H9 (cell line): Measurements from ENCODE around the gene SNTG2. TPM values are rescaled to one million over a fixed set of nuclear protein-coding genes. Genes with fewer than 3 reads are reported as not detected.

Experiments
- DNase-seq: peaks from one replicate; pipeline ENCODE4 v3.0.0-alpha.2; 2017
- H2AFZ ChIP-seq: one replicate; pipeline ENCODE4 v1.6.1; 2013; ENCODE audit warnings: mild to moderate bottlenecking, low read length, control low read depth, moderate library complexity
- H2AK5ac ChIP-seq: 2 replicates; pipeline ENCODE4 v1.6.1; 2013; ENCODE audit warnings: low read length, control low read depth, mixed read lengths; ENCODE audit not compliant: insufficient read length
- H2BK120ac ChIP-seq: one replicate; pipeline ENCODE4 v1.6.1; 2013; ENCODE audit warnings: low read depth, mild to moderate bottlenecking, low read length, control low read depth, inconsistent platforms; ENCODE audit not compliant: poor library complexity, severe bottlenecking
- H2BK12ac ChIP-seq: 2 replicates; pipeline ENCODE4 v1.6.1; 2013; ENCODE audit warnings: low read length, control low read depth, mixed read lengths, low read depth; ENCODE audit not compliant: insufficient read length
- H2BK15ac ChIP-seq: 2 replicates; pipeline ENCODE4 v1.6.1; 2013; ENCODE audit warnings: low read depth, low read length, control low read depth
- H2BK20ac ChIP-seq: one replicate; pipeline ENCODE4 v1.6.1; 2013; ENCODE audit warnings: low read depth, mild to moderate bottlenecking, low read length, control low read depth, inconsistent platforms; ENCODE audit not compliant: poor library complexity, severe bottlenecking
- H2BK5ac ChIP-seq: 2 replicates; pipeline ENCODE4 v1.6.1; 2013; ENCODE audit warnings: low read length, control low read depth, mixed read lengths; ENCODE audit not compliant: insufficient read length
- H3K14ac ChIP-seq: 2 replicates; pipeline ENCODE4 v1.6.1; 2013; ENCODE audit warnings: low read length, control low read depth; ENCODE audit not compliant: insufficient read depth
- H3K18ac ChIP-seq: 2 replicates; pipeline ENCODE4 v1.6.1; 2013; ENCODE audit warnings: low read depth, mild to moderate bottlenecking, mixed read lengths, low read length, control low read depth; ENCODE audit not compliant: insufficient read length
- H3K23ac ChIP-seq: 2 replicates; pipeline ENCODE4 v1.6.1; 2013; ENCODE audit warnings: low read length, control low read depth, mixed read lengths, low read depth; ENCODE audit not compliant: insufficient read length
- H3K23me2 ChIP-seq: 2 replicates; pipeline ENCODE4 v1.6.1; 2013; ENCODE audit warnings: low read depth, mild to moderate bottlenecking, mixed read lengths, low read length, control low read depth; ENCODE audit not compliant: insufficient read length, poor library complexity, severe bottlenecking
- H3K27ac ChIP-seq: 2 replicates; pipeline ENCODE4 v1.5.1; 2013; ENCODE audit warnings: low read length, control low read depth, mixed read lengths, low read depth; ENCODE audit not compliant: insufficient read length
- H3K27me3 ChIP-seq: 2 replicates; pipeline ENCODE4 v1.6.1; 2013; ENCODE audit warnings: low read length, control low read depth, inconsistent platforms; ENCODE audit not compliant: insufficient read depth
- H3K4ac ChIP-seq: 2 replicates; pipeline ENCODE4 v1.6.1; 2013; ENCODE audit warnings: low read depth, mild to moderate bottlenecking, control low read depth, inconsistent platforms, low read length, moderate library complexity
- H3K4me1 ChIP-seq: 2 replicates; pipeline ENCODE4 v1.6.1; 2013; ENCODE audit warnings: low read length, control low read depth, inconsistent platforms; ENCODE audit not compliant: insufficient read depth
- H3K4me2 ChIP-seq: 2 replicates; pipeline ENCODE4 v1.6.1; 2013; ENCODE audit warnings: low read length, control low read depth, mixed read lengths; ENCODE audit not compliant: insufficient read length, insufficient read depth
- H3K56ac ChIP-seq: 2 replicates; pipeline ENCODE4 v1.6.1; 2013; ENCODE audit warnings: low read depth, mild to moderate bottlenecking, mixed read lengths, low read length, control low read depth; ENCODE audit not compliant: insufficient read length
- H3K79me1 ChIP-seq: 2 replicates; pipeline ENCODE4 v1.6.1; 2013; ENCODE audit warnings: low read depth, mild to moderate bottlenecking, moderate library complexity, low read length, control low read depth, inconsistent platforms; ENCODE audit not compliant: insufficient read depth, poor library complexity, severe bottlenecking
- H3K79me2 ChIP-seq: 2 replicates; pipeline ENCODE4 v1.6.1; 2013; ENCODE audit warnings: low read length, control low read depth, inconsistent platforms; ENCODE audit not compliant: insufficient read depth
- H3K9ac ChIP-seq: 2 replicates; pipeline ENCODE4 v1.6.1; 2013; ENCODE audit warnings: low read length, control low read depth, mixed read lengths; ENCODE audit not compliant: insufficient read length; ENCODE audit errors: extremely low read depth
- H3K9me3 ChIP-seq: one replicate; pipeline ENCODE4 v1.6.1; 2013; ENCODE audit warnings: low read depth, low read length, inconsistent platforms; ENCODE audit not compliant: control insufficient read depth
- H3T11ph ChIP-seq: one replicate; pipeline ENCODE4 v1.6.1; 2013; ENCODE audit warnings: mild to moderate bottlenecking, low read length, control low read depth, inconsistent platforms
- H4K20me1 ChIP-seq: one replicate; pipeline ENCODE4 v1.6.1; 2013; ENCODE audit not compliant: control insufficient read depth, insufficient read length, insufficient read depth
- H4K5ac ChIP-seq: 2 replicates; pipeline ENCODE4 v1.6.1; 2013; ENCODE audit warnings: low read depth, mild to moderate bottlenecking, mixed read lengths, low read length, control low read depth; ENCODE audit not compliant: insufficient read length
- H4K8ac ChIP-seq: replicated peaks from 2 replicates; pipeline ENCODE4 v1.6.1; 2013; ENCODE audit warnings: low read length, control low read depth, mixed read lengths, low read depth; ENCODE audit not compliant: insufficient read length
- H4K91ac ChIP-seq: 2 replicates; pipeline ENCODE4 v1.6.1; 2013; ENCODE audit warnings: low read depth, mild to moderate bottlenecking, moderate library complexity, mixed read lengths, low read length, control low read depth; ENCODE audit not compliant: insufficient read length
- H3K27ac Mint-ChIP-seq, 3 experiments: 2 replicates in 2 of 3; 3 replicates in 1 of 3; pipeline ENCODE4 v1.8.0; 2020 to 2021; ENCODE audit warnings: mixed read lengths in 3 of 3, mild to moderate bottlenecking in 1 of 3, moderate library complexity in 1 of 3
- H3K27me3 Mint-ChIP-seq: 2 replicates; pipeline ENCODE4 v1.8.0; 2021; ENCODE audit warnings: low read depth, mild to moderate bottlenecking, moderate library complexity, mixed read lengths
- H3K36me3 Mint-ChIP-seq, 3 experiments: 2 replicates in 2 of 3; 3 replicates in 1 of 3; pipeline ENCODE4 v1.8.0; 2020 to 2021; ENCODE audit warnings: low read depth in 3 of 3, mixed read lengths in 3 of 3; ENCODE audit not compliant: insufficient read depth in 1 of 3
- H3K4me1 Mint-ChIP-seq, 2 experiments: 2 replicates each; pipeline ENCODE4 v1.8.0; 2020; ENCODE audit warnings: mixed read lengths in 2 of 2
- H3K4me3 Mint-ChIP-seq, 2 experiments: 2 replicates in 1 of 2; 3 replicates in 1 of 2; pipeline ENCODE4 v1.8.0; 2020 to 2021; ENCODE audit warnings: mild to moderate bottlenecking in 2 of 2, mixed read lengths in 2 of 2, moderate library complexity in 1 of 2
- H3K9me3 Mint-ChIP-seq, 2 experiments: 2 replicates in 1 of 2; 3 replicates in 1 of 2; pipeline ENCODE4 v1.8.0; 2020; ENCODE audit warnings: mild to moderate bottlenecking in 2 of 2, mixed read lengths in 2 of 2, moderate library complexity in 1 of 2
- CTCF ChIP-seq: fragments of 200-600 bp; sonication (generic); conservative IDR thresholded peaks from 3 replicates; pipeline ENCODE4 v1.8.0; 2021; ENCODE audit warnings: antibody characterized with exemption, mild to moderate bottlenecking
- WGBS: extraction: QIAGEN DNeasy Blood & Tissue Kit; methylation state at CpG from one replicate; pipeline ENCODE4 v1.1.7; 2013; ENCODE audit warnings: missing lambda C conversion rate, low lambda C conversion rate, mixed read lengths; ENCODE audit not compliant: insufficient read length; ENCODE audit errors: extremely low coverage; 5-methylcytosine and 5-hydroxymethylcytosine counted together
- total RNA-seq: library from RNA; stranded (reverse); gene quantifications from 2 replicates; pipeline ENCODE4 v1.2.1, GENCODE V29; 2021

Gene SNTG2
- total RNA-seq, 1 experiment from 2014 or later, result 13.2 TPM

DNA sequence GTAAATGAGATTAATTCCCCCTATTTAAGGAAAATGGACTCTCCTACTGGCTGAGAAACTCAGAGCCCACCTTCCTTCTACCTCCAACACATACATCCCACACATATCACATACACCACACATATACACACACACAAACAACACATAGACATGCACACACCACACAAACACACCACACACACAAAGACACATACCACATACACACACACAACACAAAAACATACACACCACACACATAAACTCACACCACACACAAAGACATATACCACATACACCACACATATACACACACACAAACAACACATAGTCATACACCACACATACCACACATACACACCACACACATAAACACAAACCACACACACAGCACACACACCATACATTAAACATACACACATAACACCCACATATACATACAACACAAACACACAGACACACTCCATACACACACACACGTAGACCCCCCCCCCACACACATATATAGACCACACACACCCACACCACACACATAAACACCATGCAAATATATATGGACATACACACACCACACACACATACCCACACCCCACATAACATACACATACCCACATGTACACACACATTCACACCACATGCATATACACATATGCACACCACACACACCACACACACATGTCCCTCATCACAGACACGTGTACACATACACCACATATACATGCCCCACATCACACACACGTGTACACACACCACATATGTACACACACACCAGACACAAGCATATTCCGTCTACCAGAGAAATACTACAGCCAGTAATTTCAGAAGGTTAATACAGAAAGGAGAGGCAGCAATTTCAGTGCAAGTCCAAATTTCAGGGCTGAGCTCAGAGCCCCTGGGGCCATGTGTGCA is 204.3 kb downstream of the SNTG2 start:
- DNase-seq, result no peak
- no peaks in the 10 kb centered on the region for H3K27me3 ChIP-seq
- H2BK5ac ChIP-seq, result no peak overlapping the region
- no peak overlapping the region for H2BK20ac ChIP-seq
- no peaks in the 10 kb centered on the region for H3K79me1 ChIP-seq
- H4K20me1 ChIP-seq, result peaks cover 3% of the 10 kb centered on the region
- no peak overlapping the region for H2AFZ ChIP-seq
- no peak overlapping the region for H2BK120ac ChIP-seq
- no peak overlapping the region for H3K18ac ChIP-seq
- H3K23me2 ChIP-seq, result no peaks in the 10 kb centered on the region
- no peak overlapping the region for H2BK12ac ChIP-seq
- H3K36me3 Mint-ChIP-seq, result peaks cover 0 to 4% (median 3%) of the 10 kb centered on the region in 3 experiments; a peak in 2 of 7 replicates
- H3T11ph ChIP-seq, result no peak overlapping the region
- no peaks in the 10 kb centered on the region for H3K27me3 Mint-ChIP-seq
- no peak overlapping the region for H3K4me3 Mint-ChIP-seq
- no peaks in the 10 kb centered on the region for H3K9me3 Mint-ChIP-seq
- no peak overlapping the region for H3K9ac ChIP-seq
- H3K4me1 ChIP-seq, result no peaks in the 10 kb centered on the region
- H4K5ac ChIP-seq, result no peak overlapping the region
- H3K27ac Mint-ChIP-seq, result no peak overlapping the region
- no CpG with 5 or more reads among the region's 4 CpGs for WGBS
- H3K4me1 Mint-ChIP-seq, result peaks cover 0 to 3% of the 10 kb centered on the region in 2 experiments; a peak in 2 of 4 replicates
- no peak overlapping the region for H4K8ac ChIP-seq
- H3K4ac ChIP-seq, result no peak overlapping the region
- no peak overlapping the region for H2BK15ac ChIP-seq
- no peak overlapping the region for H3K14ac ChIP-seq
- H3K9me3 ChIP-seq, result no peaks in the 10 kb centered on the region
- no peak overlapping the region for H4K91ac ChIP-seq
- H3K23ac ChIP-seq, result no peak overlapping the region
- H3K4me2 ChIP-seq, result no peak overlapping the region
- TF ChIP-seq CTCF, result no peak
- H3K27ac ChIP-seq, result no peak overlapping the region
- H2AK5ac ChIP-seq, result no peak overlapping the region
- H3K79me2 ChIP-seq, result 0 out of 2 replicates have a peak, but pooled peaks cover 2% of the 10 kb centered on the region
- no peak overlapping the region for H3K56ac ChIP-seq
